Lung (tissue), 12 donors: ENCODE results near the gene TBC1D22A. TPM values are rescaled to one million over a fixed set of nuclear protein-coding genes. Genes with fewer than 3 reads are reported as not detected.

Experiments used
- ATAC-seq: fragments of 200-7000 bp; cut with Tn5 transposase; one replicate; pipeline ENCODE4 v1.9.1; 2020; ENCODE audit warnings: moderate number of reproducible peaks; ENCODE audit not compliant: insufficient read depth, low FRiP score
- DNase-seq, 3 donors: peaks; one replicate each; pipeline ENCODE4 v3.0.0-alpha.2; 2013 to 2017
- H3K27ac ChIP-seq, 2 donors: one replicate each; pipeline ENCODE4 v1.5.1; 2013; ENCODE audit warnings: mild to moderate bottlenecking in 2 of 2, moderate library complexity in 2 of 2, control low read depth in 1 of 2, inconsistent platforms in 1 of 2, low read depth in 1 of 2, low read length in 1 of 2
- H3K27me3 ChIP-seq, 3 donors: one replicate each; pipeline ENCODE4 v1.5.1; 2013; ENCODE audit warnings: low read length in 2 of 3; ENCODE audit not compliant: control insufficient read depth in 3 of 3, insufficient read depth in 3 of 3
- H3K36me3 ChIP-seq, 4 donors: one replicate each; pipeline ENCODE4 v1.5.1; 2013; ENCODE audit warnings: low read length in 4 of 4, mild to moderate bottlenecking in 1 of 4, moderate library complexity in 1 of 4; ENCODE audit not compliant: control insufficient read depth in 4 of 4, insufficient read depth in 4 of 4
- H3K4me1 ChIP-seq, 5 donors: one replicate each; pipeline ENCODE4 v1.5.1; 2013; ENCODE audit warnings: low read length in 5 of 5, mild to moderate bottlenecking in 2 of 5, moderate library complexity in 1 of 5; ENCODE audit not compliant: control insufficient read depth in 5 of 5, insufficient read depth in 5 of 5
- H3K4me3 ChIP-seq: one replicate; pipeline ENCODE4 v1.5.1; 2013; ENCODE audit warnings: mild to moderate bottlenecking, control low read depth, moderate library complexity
- H3K9ac ChIP-seq, 2 donors: one replicate each; pipeline ENCODE4 v1.5.1; 2013; ENCODE audit warnings: low read length in 2 of 2, control low read depth in 1 of 2; ENCODE audit not compliant: insufficient read depth in 1 of 2
- H3K9me3 ChIP-seq, 4 donors: one replicate each; pipeline ENCODE4 v1.5.1; 2013; ENCODE audit warnings: low read length in 3 of 4, mild to moderate bottlenecking in 1 of 4, moderate library complexity in 1 of 4; ENCODE audit not compliant: control insufficient read depth in 4 of 4, insufficient read depth in 3 of 4
- WGBS, 2 donors: extraction: QIAGEN DNeasy Blood & Tissue Kit; methylation state at CpG; one replicate each; pipeline ENCODE4 v1.1.7; 2013; 5-methylcytosine and 5-hydroxymethylcytosine counted together
- polyA plus RNA-seq, 2 donors: library from polyadenylated mRNA; stranded (reverse); fragments of 200-250 nt; gene quantifications; one replicate each; pipeline ENCODE4 v1.2.1, GENCODE V29; 2013
- total RNA-seq, 2 donors: library from RNA; depleted of rRNA in 1 of 2; stranded (reverse); fragments of >200 nt in 1 of 2; gene quantifications; one replicate each; pipeline ENCODE4 v1.2.1, GENCODE V29; 2014 to 2021
- TF ChIP-seq, protein P1 (sequence below): IDR thresholded peaks from 2 replicates; pipeline ENCODE4 v1.5.1; 2012; ENCODE audit warnings: mild to moderate bottlenecking; ENCODE audit errors: control extremely low read depth, extremely low read depth
- donor health status: control.
- donor health status: control.
- donor health status: Bipolar disorder and iron deficiency.
- donor health status: healthy.
- donor health status: DM: yes; HTN: yes; CAD: no.

TBC1D22A gene
- total and polyA plus RNA-seq, 4 donors = 20.2 to 38.4 (median 21.0) TPM

DNA sequence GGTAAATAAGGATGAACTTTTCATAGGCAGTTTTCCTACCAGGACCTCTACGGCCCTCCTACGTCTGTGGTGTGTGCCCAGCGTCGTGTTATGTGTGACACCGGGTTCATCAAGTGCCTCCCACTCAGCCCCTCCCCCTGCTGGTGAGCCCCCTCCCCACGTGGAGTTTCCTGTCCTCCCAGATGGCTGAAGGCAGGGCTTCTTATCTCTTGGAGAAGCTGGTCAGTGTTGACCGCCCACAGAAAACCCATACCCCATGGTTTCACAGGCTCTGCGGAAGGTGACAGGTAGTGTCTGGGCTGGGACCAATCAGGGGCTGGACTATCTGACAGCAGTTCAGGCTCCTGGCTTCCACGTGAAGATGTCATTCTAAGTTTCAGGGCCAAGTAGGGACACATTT lies 393.5 kb downstream of the TBC1D22A start:
- ATAC-seq = no peak
- WGBS, 2 donors = 83 to 92% methylated on average over 9 of the region's 9 CpGs
- no peak overlapping the region for H3K27ac ChIP-seq

DNA sequence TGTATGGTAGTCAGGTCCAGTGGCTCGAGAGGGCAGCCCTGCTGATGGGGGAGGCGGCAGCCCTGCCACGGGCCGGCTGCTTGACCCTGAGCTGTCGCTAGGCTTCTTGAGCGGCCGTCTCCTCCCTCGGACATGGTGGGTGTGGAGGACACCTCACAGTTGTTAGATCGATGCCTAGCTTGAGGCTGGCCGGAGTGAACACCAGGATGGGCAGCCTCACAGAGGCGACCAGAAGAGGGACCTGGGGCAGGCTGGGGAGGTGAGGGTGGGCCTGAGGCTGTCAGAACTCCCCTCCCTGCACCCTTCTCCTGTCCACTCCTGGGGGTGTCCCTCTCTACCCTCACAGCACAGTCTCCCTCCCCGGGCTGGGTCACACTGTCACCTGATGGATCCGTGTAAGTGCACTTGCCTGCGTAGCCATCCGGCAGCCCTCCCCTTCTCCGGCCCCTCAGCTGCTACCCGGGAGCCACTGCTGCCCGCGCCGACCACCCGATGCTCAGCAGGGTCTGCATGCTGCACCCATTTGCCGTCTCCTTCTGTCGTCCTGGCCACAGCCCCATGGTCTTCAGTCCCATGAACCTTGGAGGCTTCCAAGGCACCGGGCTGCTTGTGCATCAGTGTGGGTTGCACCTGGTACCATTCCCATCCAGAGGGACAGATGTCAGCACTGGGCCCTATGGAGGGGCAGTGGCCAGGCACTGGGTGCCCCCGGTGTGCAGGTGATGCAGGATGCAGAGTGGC lies 394.1 kb downstream of the TBC1D22A start:
- Histone ChIP-seq H3K36me3 (peaks cover 0 to 12% (median 6%) of the 10 kb centered on the region in 4 donors), H3K27ac (no peak overlapping the region), H3K9ac (no peak overlapping the region), H3K4me3 (no peak overlapping the region), H3K4me1 (peaks cover 0 to 28% (median 9%) of the 10 kb centered on the region in 5 donors), H3K9me3 (peaks cover 0 to 3% (median 0%) of the 10 kb centered on the region in 4 donors), H3K27me3 (no peaks in the 10 kb centered on the region)
- 94 to 96% methylated on average over 25 of the region's 25 CpGs for WGBS, 2 donors
- ATAC-seq = no peak
- no peak for DNase-seq
- TF ChIP-seq, protein P1, sequence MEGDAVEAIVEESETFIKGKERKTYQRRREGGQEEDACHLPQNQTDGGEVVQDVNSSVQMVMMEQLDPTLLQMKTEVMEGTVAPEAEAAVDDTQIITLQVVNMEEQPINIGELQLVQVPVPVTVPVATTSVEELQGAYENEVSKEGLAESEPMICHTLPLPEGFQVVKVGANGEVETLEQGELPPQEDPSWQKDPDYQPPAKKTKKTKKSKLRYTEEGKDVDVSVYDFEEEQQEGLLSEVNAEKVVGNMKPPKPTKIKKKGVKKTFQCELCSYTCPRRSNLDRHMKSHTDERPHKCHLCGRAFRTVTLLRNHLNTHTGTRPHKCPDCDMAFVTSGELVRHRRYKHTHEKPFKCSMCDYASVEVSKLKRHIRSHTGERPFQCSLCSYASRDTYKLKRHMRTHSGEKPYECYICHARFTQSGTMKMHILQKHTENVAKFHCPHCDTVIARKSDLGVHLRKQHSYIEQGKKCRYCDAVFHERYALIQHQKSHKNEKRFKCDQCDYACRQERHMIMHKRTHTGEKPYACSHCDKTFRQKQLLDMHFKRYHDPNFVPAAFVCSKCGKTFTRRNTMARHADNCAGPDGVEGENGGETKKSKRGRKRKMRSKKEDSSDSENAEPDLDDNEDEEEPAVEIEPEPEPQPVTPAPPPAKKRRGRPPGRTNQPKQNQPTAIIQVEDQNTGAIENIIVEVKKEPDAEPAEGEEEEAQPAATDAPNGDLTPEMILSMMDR = no peak

More for the DNA sequence above, 393.5 kb downstream of the TBC1D22A start:
- peaks cover 0 to 28% (median 9%) of the 10 kb centered on the region in 5 donors for H3K4me1 ChIP-seq
- no peak overlapping the region for H3K9ac ChIP-seq
- no peak overlapping the region for H3K4me3 ChIP-seq
- H3K27me3 ChIP-seq = no peaks in the 10 kb centered on the region
- peaks cover 0 to 3% (median 0%) of the 10 kb centered on the region in 4 donors for H3K9me3 ChIP-seq
- TF ChIP-seq, protein P1 = no peak
- DNase-seq = no peak
- H3K36me3 ChIP-seq = peaks cover 0 to 12% (median 6%) of the 10 kb centered on the region in 4 donors

DNA sequence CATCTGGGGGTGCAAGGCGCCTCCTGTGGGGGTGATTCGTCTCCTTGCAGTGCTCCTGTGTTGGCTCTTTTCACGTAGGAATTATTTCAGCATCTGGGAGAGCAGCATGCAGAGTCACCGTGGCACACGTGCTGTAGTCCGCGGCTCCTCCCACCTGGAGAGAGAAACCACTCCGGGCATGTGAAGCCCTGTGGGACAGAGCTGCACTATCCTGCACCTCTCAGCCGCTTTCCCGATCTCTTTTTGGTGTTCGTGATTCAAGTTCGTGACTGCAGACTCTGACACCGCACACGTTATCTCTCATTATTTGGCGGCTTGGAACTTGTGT lies 394.6 kb downstream of the TBC1D22A start:
- no peaks in the 10 kb centered on the region for H3K27me3 ChIP-seq
- H3K27ac ChIP-seq = no peak overlapping the region
- no peak overlapping the region for H3K4me3 ChIP-seq
- DNase-seq = no peak
- peaks cover 0 to 28% (median 9%) of the 10 kb centered on the region in 5 donors for H3K4me1 ChIP-seq
- no peak overlapping the region for H3K9ac ChIP-seq
- 89 to 92% methylated on average over 15 of the region's 15 CpGs for WGBS, 2 donors
- peaks cover 0 to 12% (median 6%) of the 10 kb centered on the region in 4 donors for H3K36me3 ChIP-seq
- peaks cover 0 to 3% (median 0%) of the 10 kb centered on the region in 4 donors for H3K9me3 ChIP-seq
- TF ChIP-seq, protein P1 = no peak
- no peak for ATAC-seq
